C1 segment of cervical spinal cord (tissue), 14 donors: ENCODE data around the gene FAM200A.
"Not testable (repeated sequence)": the region's sequence is repeated elsewhere in the genome, so short reads cannot be mapped to it uniquely, and the experiment has no call there.

ENCODE experiments used
- DNase-seq, 14 donors: peaks; one replicate each; lab custom pipeline; 2025; lab: John Stamatoyannopoulos, UW

Gene FAM200A

GRCh38 chr7:99559175-99559915, 7.4 kb upstream of the FAM200A start:
- peak in 1 of 14 donors; percentile 3 for DNase-seq

- peak; percentile 82 to 96 (median 90) for DNase-seq
These were observed 6.6 kb upstream of the FAM200A start, which contains the start of gene ZNF655 for GRCh38 chr7:99558306-99559174. ZNF655 (plus strand) TSS chr7:99558642; CDS start chr7:99560560, 1,918 bp downstream.

- DNase-seq: peak in 1 of 14 donors; percentile 73
These were observed 6.0 kb upstream of the FAM200A start for GRCh38 chr7:99557940-99558305.

GRCh38 chr7:99557196-99557607, 5.3 kb upstream of the FAM200A start:
- DNase-seq: no peak

GRCh38 chr7:99554939-99555338, 3.0 kb upstream of the FAM200A start:
- no peak for DNase-seq

- DNase-seq: no peak
These were observed 1.1 kb upstream of the FAM200A start for GRCh38 chr7:99553039-99553438.

- DNase-seq: no peak
These were observed 580 bp downstream of the FAM200A start for GRCh38 chr7:99551334-99551733.

- not testable (repeated sequence) for DNase-seq
These were observed 2.4 kb downstream of the FAM200A start for GRCh38 chr7:99549545-99549944.

- not testable (repeated sequence) for DNase-seq
These were observed 6.6 kb downstream of the FAM200A start for GRCh38 chr7:99545308-99545707.

- no peak for DNase-seq
These were observed 8.0 kb downstream of the FAM200A start for GRCh38 chr7:99543916-99544315.

- peak in 1 of 14 donors; percentile 3 for DNase-seq
These were observed 8.7 kb downstream of the FAM200A start for GRCh38 chr7:99543081-99543671.

GRCh38 chr7:99541212-99541611, 10.7 kb downstream of the FAM200A start:
- DNase-seq: no peak

- no peak for DNase-seq
These were observed 11.4 kb downstream of the FAM200A start for GRCh38 chr7:99540542-99540941.

GRCh38 chr7:99539213-99539811, 12.6 kb downstream of the FAM200A start:
- no peak for DNase-seq

GRCh38 chr7:99535667-99536066, 16.2 kb downstream of the FAM200A start:
- no peak for DNase-seq

GRCh38 chr7:99531354-99531765, 20.6 kb downstream of the FAM200A start:
- no peak for DNase-seq

GRCh38 chr7:99525713-99526440, 26.0 kb downstream of the FAM200A start:
- DNase-seq: no peak

- DNase-seq: no peak
These were observed 30.5 kb downstream of the FAM200A start for GRCh38 chr7:99521399-99521798.

GRCh38 chr7:99514050-99514449, 37.9 kb downstream of the FAM200A start:
- DNase-seq: no peak

- DNase-seq: peak in 1 of 14 donors; percentile 57
These were observed 46.6 kb downstream of the FAM200A start for GRCh38 chr7:99505324-99505662.
